AG09319 (cell line): ENCODE results near the gene TAF4.
"Not testable (repeated sequence)": the region's sequence is repeated elsewhere in the genome, so short reads cannot be mapped to it uniquely, and the experiment has no call there.

Experiments used
- DNase-seq: peaks from one replicate; pipeline ENCODE4 v3.0.0-alpha.2; 2010; ENCODE audit warnings: low read depth; ENCODE audit errors: extremely low read depth
- TF ChIP-seq, protein P1 (sequence below): IDR thresholded peaks from 2 replicates; pipeline ENCODE4 v1.5.1; 2011; ENCODE audit warnings: low read depth, mild to moderate bottlenecking, inconsistent platforms, low read length, moderate library complexity

The TAF4 gene

DNA sequence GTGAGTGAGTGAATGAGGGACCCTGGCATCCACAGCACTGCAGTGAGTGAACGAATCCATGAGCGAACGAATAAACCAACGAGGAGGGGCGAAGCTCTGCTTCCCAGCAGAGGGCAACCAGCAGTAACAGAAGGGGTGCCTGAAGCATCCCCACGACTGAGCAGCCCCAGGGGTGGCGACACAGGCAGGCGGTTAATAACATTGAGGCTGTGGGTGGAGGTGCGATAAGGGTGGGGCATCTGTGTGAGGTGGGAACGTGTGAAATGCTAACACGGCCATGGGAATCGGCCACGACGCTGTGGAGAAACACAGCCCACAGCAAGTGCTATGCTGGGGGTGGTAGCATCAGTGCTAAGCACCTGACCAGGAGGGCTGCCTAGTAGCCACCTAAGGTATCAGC is 75.9 kb downstream of the TAF4 start:
- DNase-seq, result no peak
- TF ChIP-seq, protein P1, sequence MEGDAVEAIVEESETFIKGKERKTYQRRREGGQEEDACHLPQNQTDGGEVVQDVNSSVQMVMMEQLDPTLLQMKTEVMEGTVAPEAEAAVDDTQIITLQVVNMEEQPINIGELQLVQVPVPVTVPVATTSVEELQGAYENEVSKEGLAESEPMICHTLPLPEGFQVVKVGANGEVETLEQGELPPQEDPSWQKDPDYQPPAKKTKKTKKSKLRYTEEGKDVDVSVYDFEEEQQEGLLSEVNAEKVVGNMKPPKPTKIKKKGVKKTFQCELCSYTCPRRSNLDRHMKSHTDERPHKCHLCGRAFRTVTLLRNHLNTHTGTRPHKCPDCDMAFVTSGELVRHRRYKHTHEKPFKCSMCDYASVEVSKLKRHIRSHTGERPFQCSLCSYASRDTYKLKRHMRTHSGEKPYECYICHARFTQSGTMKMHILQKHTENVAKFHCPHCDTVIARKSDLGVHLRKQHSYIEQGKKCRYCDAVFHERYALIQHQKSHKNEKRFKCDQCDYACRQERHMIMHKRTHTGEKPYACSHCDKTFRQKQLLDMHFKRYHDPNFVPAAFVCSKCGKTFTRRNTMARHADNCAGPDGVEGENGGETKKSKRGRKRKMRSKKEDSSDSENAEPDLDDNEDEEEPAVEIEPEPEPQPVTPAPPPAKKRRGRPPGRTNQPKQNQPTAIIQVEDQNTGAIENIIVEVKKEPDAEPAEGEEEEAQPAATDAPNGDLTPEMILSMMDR, result no peak

DNA sequence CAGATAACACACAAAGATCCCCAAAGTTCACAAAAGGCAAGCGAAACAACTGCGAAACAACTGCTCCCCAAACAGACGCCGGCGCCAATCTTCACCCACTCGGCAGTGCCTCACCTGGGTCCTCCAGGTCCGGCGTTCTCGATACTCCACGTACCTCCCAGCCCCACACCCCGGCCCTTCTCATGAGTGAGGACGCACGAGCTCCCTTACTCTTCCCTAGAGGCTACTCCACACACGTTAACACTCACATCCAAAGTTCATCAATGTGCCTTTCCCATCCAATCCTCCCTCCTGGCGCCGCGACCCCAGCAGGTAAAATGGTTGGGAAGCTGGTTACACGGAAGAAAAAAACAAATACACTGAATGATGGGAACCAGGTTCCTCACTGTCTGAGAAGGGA is 77.0 kb downstream of the TAF4 start:
- TF ChIP-seq, protein P1, result no peak
- no peak for DNase-seq

DNA sequence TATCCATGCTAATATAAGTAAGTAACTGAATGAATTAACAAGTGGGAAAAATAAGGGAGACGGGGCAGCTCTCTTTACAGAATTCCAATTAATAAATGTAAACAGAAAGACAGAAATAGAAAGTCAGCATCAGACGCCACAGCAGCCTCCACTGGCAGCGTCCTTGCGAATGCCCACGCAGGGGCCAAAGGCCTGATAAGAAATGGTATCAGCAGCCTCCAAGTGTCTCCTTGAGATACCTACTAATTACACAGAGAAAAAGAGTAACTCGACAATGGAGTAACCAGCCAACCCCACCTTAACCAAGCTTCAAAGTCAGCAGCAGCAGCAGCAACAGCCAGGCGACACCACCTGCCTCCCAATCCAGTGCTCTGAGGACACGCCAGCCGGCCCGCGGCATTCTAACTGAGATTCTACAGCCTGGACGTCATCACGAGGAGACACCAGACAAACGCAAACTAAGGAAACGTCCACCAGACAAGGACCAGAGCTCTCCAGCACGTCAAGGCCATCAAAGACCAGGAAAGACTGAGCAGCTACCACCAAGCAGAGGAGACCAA is 78.8 kb downstream of the TAF4 start:
- no peak for DNase-seq
- TF ChIP-seq, protein P1, result no peak

DNA sequence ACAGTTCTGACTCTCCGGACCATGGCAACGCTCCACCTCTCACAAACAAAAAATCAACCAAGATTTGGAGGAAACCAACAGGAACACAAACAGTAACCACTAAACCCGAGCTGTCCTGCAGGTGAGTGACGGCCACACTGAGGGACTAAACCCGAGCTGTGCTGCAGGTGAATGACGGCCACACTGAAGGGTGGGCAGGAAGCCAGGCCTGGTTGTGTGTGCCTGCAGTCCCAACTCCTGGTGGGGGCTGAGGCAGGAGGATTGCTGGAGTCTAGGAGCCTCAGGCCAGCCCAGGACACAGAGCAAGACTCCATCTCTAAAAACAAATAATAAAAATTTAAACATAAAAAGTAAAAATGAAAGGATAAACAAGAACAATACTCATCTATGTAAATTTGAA is 80.6 kb downstream of the TAF4 start:
- TF ChIP-seq, protein P1, result no peak
- no peak for DNase-seq

DNA sequence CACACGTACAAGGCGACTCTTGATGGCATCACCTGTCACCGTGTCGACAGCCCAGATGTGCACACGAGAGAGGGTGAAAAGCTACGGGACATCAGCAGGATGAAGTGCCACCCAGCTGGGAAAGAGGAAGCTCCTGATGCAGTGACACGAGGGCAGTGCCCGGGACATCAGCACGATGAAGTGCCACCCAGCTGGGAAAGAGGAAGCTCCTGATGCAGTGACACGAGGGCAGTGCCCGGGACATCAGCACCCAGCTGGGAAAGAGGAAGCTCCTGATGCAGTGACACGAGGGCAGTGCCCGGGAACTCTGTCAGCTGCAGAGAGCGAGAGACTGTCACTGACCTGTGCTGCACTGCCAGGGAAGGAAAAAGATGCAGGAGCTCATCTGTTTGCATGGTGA is 81.2 kb downstream of the TAF4 start:
- not testable (repeated sequence) for DNase-seq

DNA sequence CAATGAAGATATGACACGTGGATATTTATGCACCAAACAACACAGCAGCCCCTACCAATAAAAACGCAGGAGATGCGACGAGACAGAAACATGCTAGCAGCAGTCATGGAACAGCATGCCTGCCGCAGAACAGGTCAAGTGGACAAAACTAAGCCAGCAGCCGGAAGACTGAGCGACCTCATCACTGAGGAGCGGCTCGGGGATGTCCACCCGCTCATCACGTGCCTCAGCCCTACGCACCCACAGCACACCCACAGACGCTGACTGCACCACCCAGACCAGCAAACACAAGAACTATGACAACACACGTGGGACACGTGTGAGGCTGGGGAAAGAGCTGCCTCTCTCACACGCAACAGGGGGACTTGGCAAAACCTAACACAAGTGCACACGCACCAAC is 81.7 kb downstream of the TAF4 start:
- TF ChIP-seq, protein P1, result no peak
- no peak for DNase-seq

DNA sequence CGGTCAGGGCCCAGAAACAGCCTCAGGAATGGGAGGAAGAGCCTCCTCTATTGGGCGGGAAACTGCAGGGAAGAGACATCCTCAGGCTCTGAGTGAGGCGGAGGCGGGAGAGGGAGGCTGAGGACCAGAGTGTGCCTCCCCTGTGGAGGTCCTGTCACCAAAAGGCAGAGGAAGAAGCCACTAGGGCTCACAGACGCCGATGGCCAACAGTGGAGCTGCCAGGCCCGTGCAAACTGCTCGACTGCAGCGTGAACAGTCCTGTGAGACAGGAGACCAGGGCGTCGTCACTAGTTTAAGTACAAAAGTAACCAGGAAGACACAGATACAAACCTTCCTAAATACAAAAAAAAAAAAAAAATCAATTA is 82.7 kb downstream of the TAF4 start:
- no peak for DNase-seq
- TF ChIP-seq, protein P1, result no peak

DNA sequence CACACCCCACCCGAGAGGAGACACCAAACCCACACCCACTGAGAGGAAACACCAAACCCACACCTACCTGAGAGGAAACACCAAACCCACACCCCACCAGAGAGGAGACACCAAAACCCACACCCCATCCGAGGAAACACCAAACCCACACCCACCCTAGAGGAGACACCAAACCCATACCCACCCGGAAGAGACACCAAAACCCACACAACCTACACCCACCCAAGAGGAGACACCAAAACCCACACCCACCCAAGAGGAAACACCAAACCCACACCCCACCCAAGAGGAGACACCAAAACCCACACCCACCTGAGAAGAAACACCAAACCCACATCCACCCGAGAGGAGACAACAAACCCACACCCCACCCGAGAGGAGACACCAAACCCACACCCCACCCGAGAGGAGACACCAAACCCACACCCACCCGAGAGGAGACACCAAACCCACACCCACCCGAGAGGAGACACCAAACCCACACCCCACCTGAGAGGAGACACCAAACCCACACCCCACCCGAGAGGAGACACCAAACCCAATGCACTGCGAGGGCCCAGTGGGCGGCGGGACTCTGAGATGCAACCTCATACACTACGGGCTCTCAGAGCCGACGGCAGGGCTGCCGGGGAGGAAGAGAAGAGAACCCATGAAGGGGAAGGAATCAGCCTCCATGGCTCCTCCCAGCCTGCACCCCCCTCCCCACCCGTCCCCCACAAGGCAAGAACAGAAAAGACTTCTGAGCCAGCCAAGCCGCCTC is 83.3 kb downstream of the TAF4 start:
- no peak for DNase-seq
- TF ChIP-seq, protein P1, result no peak

DNA sequence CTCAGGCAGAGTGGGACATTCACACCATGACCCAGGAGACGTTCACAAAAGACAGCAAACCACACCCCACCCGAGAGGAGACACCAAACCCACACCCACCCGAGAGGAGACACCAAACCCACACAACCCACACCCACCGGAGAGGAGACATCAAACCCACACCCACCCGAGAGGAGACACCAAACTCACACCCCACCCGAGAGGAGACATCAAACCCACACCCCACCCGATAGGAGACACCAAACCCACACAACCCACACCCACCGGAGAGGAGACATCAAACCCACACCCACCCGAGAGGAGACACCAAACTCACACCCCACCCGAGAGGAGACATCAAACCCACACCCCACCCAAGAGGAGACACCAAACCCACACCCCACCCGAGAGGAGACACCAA is 84.0 kb downstream of the TAF4 start:
- DNase-seq, result not testable (repeated sequence)
